Activated CD8-positive, alpha-beta memory T cell treated with anti-CD3 and anti-CD28 coated beads for 36 hours (primary cell): ENCODE data around the gene APOBEC3F. TPM values are rescaled to one million over a fixed set of nuclear protein-coding genes. Genes with fewer than 3 reads are reported as not detected.

Experiments
- CTCF ChIA-PET: fragments of 350-600 bp; sonication (Branson Sonifier 250); formaldehyde crosslinking; loops from one replicate; lab custom pipeline; 2021; ENCODE audit warnings: antibody characterized with exemption; lab: Charles Lee
- POLR2A ChIA-PET: fragments of 350-600 bp; sonication (Branson Sonifier 250); formaldehyde crosslinking; loops from one replicate; lab custom pipeline; 2021; ENCODE audit warnings: antibody characterized with exemption; lab: Charles Lee
- total RNA-seq, 2 experiments: library from RNA; stranded (reverse); gene quantifications; one replicate each; pipeline ENCODE4 v1.2.3, GENCODE V29; 2021

The APOBEC3F gene
- total RNA-seq, 2 experiments from 2014 or later: 28.6 to 30.0 TPM

GRCh38 chr22:39083212-39084165 lies 42.8 kb downstream of the APOBEC3F start:
- ChIA-PET CTCF (interaction anchor here (1.1 kb wide), 1 partner anchor 52 kb away, joined by 3 read pairs; no protein-coding TSS in a partner anchor), POLR2A (no interaction called here)

DNA sequence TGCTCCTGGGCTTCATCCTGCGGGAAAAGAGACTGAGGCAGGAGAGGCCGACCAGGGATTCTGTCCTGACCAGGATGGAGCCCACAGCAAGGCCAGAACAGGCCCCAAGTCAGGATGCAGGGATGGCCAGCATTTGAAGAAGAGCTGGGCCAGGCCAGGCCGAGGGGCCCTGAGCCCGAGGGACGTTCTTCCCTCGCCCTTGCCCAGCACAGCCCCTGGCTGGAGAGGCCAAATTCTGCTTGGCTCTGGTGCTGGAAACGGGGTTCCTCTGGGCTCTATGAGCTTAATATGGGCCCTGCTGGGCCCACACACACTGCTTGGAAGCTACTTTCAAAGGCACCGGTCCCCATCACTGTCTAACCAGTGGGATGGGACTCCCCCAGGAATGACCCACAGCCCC lies 44.0 kb downstream of the APOBEC3F start:
- ChIA-PET POLR2A (no interaction called here), CTCF (interaction anchor here (1.1 kb wide), 1 partner anchor 51 kb away, joined by 3 read pairs; no protein-coding TSS in a partner anchor)

GRCh38 chr22:39087098-39087497 lies 46.4 kb downstream of the APOBEC3F start:
- CTCF ChIA-PET: interaction anchor here (2.5 kb wide), 1 partner anchor 8 kb away, joined by 8 read pairs; no protein-coding TSS in a partner anchor
- POLR2A ChIA-PET: no interaction called here

DNA sequence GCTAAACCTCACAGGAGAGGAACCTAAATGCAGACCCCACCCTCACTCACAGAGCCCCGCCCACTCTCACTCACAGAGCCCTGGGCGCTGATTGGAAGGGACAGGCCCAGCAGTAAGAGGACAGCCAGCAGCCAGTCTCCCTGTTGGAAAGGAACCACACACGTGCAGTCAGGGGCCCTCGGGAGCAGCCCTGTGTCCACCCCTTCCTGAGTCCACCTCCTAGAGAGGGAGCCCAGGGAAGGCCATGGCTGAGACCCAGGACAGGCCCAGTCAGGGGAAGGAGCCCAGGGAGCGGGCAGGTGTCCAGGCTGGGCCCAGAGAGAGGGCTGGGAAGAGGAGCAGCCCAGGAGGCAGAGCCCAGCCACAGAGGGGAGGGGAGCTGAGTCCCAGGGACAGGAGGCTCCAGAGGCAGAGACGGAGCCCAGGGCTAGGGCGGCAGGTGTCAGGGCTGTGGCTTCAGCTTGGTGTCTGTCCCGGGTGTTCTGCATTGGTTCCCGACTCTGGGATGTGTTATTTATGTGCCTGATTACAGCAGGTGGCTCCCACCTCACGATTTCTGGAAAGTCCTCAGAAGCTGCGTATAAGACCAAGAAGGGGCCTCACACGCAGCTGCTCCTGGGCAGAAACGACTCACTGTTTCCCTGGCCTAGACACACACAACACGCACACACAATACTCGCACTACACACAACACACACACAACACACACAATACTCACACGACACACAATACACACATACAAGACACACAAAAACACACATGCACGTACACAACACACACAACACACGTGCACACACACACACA lies 47.4 kb downstream of the APOBEC3F start:
- ChIA-PET CTCF (interaction anchor here (2.5 kb wide), 1 partner anchor 9 kb away, joined by 8 read pairs; no protein-coding TSS in a partner anchor), POLR2A (no interaction called here)

- CTCF ChIA-PET: interaction anchor here (0.6 to 2.5 kb wide), 3 partner anchors 8 to 1604 kb away, joined by 4 to 8 read pairs (median 4); no protein-coding TSS in a partner anchor
- POLR2A ChIA-PET: no interaction called here
Measured at GRCh38 chr22:39088685-39089032, 48.0 kb downstream of the APOBEC3F start.

DNA sequence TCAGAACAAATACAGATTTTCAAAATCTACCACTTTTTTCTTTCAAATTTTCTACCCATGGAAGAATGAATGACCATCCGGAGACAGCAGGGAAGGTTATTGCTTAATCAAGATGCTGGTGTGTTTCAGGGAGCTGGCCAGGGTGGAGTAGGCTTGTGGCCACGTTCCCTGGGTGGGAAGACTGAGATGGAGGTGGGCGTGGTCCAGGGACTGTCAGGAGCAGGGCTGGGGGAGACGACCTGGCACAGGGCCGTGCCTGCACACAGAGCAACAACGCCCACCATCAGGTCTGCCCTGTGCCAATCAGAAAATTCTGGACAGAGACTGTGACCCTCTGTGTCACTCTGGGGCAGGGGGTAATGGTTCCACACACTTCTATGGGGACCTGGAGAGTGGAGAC lies 49.3 kb downstream of the APOBEC3F start:
- ChIA-PET CTCF (interaction anchor here (1.0 to 2.5 kb wide), 4 partner anchors 9 to 29 kb away, joined by 3 to 8 read pairs (median 4); no protein-coding TSS in a partner anchor), POLR2A (interaction anchor here (1.1 to 1.4 kb wide), 2 partner anchors 9 to 26 kb away, joined by 4 to 5 read pairs; no protein-coding TSS in a partner anchor)

DNA sequence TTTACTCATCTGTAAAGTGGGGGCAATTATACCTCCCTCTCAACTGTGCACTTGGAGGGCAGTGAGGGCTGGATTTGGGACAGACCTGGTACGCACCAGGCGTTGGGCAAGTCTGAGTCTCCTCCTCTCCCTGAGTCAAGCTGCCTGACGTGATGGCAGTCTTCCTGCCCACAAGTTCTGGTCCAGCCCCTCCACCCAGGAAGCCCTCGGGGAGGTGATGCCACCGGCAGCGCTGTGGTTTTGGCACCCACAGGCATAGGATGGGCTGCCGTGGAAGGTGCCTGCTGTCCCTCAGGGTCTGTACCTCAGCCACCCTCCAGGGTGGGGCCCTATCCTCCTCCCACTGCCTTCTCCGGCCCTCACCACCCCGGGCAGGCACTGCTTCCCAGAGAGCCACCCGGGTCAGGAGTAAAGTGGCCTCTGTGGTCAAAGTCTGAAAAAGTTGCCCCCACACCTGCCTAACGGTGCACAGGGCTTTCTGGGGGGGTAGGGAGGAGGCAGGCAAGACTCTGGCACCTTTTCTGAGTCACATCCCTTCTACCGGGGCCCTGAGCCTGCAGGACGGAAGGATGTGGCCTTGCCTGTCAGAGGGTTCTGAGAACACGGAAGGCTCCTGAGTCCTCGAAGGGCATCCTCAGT lies 49.9 kb downstream of the APOBEC3F start:
- POLR2A ChIA-PET: interaction anchor here (1.1 to 1.4 kb wide), 2 partner anchors 9 to 25 kb away, joined by 4 to 5 read pairs; no protein-coding TSS in a partner anchor
- CTCF ChIA-PET: interaction anchor here (1.0 to 1.8 kb wide), 2 partner anchors 25 to 28 kb away, joined by 3 to 5 read pairs; no protein-coding TSS in a partner anchor

- ChIA-PET POLR2A (interaction anchor here (0.6 to 0.9 kb wide), 3 partner anchors 23 to 233 kb away, joined by 3 to 8 read pairs (median 3); no protein-coding TSS in a partner anchor), CTCF (interaction anchor here (0.6 kb wide), 1 partner anchor 43 kb away, joined by 3 read pairs; no protein-coding TSS in a partner anchor)
Measured at GRCh38 chr22:39091126-39092081, 50.7 kb downstream of the APOBEC3F start.

GRCh38 chr22:39092111-39092862 lies 51.6 kb downstream of the APOBEC3F start:
- ChIA-PET POLR2A (interaction anchor here (0.5 to 0.7 kb wide), 4 partner anchors 22 to 341 kb away, joined by 3 to 8 read pairs (median 4); no protein-coding TSS in a partner anchor), CTCF (interaction anchor here (1.9 kb wide), 1 partner anchor 22 kb away, joined by 6 read pairs; no protein-coding TSS in a partner anchor)

- POLR2A ChIA-PET: interaction anchor here (0.6 to 2.0 kb wide), 4 partner anchors 17 to 696 kb away, joined by 3 to 15 read pairs (median 5); no protein-coding TSS in a partner anchor
- CTCF ChIA-PET: interaction anchor here (0.9 to 1.7 kb wide), 7 partner anchors 15 to 224 kb away, joined by 3 to 5 read pairs (median 3); no protein-coding TSS in a partner anchor
Measured at GRCh38 chr22:39094717-39095389, 54.2 kb downstream of the APOBEC3F start.

DNA sequence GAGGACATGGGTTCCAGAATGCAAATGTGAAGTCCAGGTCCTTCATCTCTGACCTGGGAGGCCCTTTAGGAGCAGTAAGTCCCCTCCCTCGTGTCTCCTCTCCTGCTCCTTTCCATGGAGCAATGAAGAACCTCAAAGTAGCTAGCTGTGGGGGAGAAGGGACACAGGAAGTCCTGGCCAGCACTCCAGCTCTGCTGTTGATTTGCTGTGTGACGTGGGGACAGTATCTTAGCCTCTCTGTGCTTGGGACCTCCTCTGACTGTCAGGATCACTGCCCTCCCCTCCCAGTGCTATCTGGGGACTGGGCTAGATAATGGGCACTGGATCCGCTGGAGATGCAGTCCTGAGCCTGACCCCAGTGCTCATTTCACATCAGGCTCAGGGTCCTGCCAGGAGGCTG lies 55.3 kb downstream of the APOBEC3F start:
- ChIA-PET POLR2A (no interaction called here), CTCF (interaction anchor here (1.2 kb wide), 1 partner anchor 26 kb away, joined by 3 read pairs; no protein-coding TSS in a partner anchor)

DNA sequence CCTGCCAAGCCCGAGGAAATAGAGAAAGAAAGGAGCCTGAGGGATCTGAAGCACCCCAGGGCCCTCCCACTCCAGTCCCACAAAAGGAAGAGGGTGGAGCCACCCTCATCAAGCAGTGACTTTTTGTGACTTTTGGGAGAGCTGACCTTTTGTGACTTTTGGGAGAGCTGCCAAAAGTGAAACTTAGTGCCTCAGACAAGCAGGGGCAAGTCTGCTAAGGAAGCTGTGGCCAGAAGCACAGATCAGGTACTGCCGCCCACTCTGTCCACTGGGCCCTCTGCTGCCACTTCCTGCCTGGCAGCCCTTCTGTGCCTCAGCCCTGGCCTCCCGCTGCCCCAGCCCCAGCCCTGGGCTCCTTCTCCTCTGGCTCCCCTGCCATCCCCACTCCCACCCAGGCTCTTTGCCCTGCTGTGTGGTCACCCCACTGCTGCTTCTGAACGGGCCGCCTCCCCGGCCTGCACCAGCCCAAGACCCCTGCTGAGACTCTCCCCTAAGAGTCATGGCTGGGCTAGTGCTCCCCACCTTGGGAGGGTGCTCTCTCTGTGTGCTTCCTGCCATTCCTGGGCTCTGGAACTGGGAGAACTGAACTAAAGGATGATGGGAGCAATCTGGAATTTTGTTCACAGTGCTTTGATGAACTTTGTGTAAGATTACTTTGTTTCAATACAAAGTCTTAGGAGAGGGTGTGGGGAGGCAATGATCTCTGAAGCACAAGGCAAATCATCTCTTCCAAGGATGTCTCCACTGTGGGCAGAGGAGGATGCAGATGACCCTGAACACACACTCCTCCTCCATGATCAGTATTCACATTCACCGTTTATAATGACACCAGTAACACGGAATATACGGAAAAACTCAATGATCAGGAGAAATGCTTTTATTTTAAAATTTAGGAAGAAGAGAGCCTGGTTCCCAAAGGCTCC lies 56.7 kb downstream of the APOBEC3F start, which contains the start of gene APOBEC3H:
APOBEC3H (plus strand) TSS at position 147 of the 923 bp plus-strand sequence. CDS start 3,035 bp downstream, outside the sequence.
- ChIA-PET POLR2A (interaction anchor here (0.6 kb wide), 1 partner anchor 304 kb away, joined by 3 read pairs; no protein-coding TSS in a partner anchor), CTCF (interaction anchor here (1.6 kb wide), 1 partner anchor 90 kb away, joined by 4 read pairs; no protein-coding TSS in a partner anchor)

- ChIA-PET POLR2A (interaction anchor here (0.6 to 1.0 kb wide), 2 partner anchors 16 to 305 kb away, joined by 3 to 5 read pairs; no protein-coding TSS in a partner anchor), CTCF (interaction anchor here (0.9 to 2.0 kb wide), 7 partner anchors 11 to 228 kb away, joined by 3 to 10 read pairs (median 4); partner anchors contain the start of genes APOBEC3C and APOBEC3G)
Measured at GRCh38 chr22:39098026-39098425, 57.4 kb downstream of the APOBEC3F start.

- POLR2A ChIA-PET: interaction anchor here (0.5 to 1.1 kb wide), 3 partner anchors 9 to 146 kb away, joined by 3 to 5 read pairs (median 4); no protein-coding TSS in a partner anchor
- CTCF ChIA-PET: interaction anchor here (0.9 to 2.0 kb wide), 7 partner anchors 10 to 228 kb away, joined by 3 to 10 read pairs (median 4); partner anchors contain the start of genes APOBEC3C and APOBEC3G
Measured at GRCh38 chr22:39098576-39098975, 57.9 kb downstream of the APOBEC3F start.
